Epithelial cell of esophagus (primary cell): Measurements from ENCODE around the gene SPINDOC.

Experiments used
- DNase-seq: peaks from one replicate; pipeline ENCODE4 v3.0.0; 2010; ENCODE audit warnings: low read depth
- H3K4me3 ChIP-seq: 2 replicates; pipeline ENCODE4 v1.5.1; 2011; ENCODE audit warnings: mild to moderate bottlenecking, low read length, control low read depth
- CTCF ChIP-seq: IDR thresholded peaks from 2 replicates; pipeline ENCODE4 v1.5.1; 2011; ENCODE audit warnings: low read depth, mild to moderate bottlenecking, low read length, control low read depth, inconsistent platforms; ENCODE audit not compliant: insufficient read depth; ENCODE audit errors: missing control alignments

SPINDOC gene

GRCh38 chr11:63868399-63869064, 55.3 kb downstream of the SPINDOC start:
- no peak for TF ChIP-seq CTCF
- no peak for DNase-seq
- H3K4me3 ChIP-seq: no peak overlapping the region

GRCh38 chr11:63869171-63869591, 55.9 kb downstream of the SPINDOC start:
- DNase-seq: peak; percentile 87
- no peak overlapping the region for H3K4me3 ChIP-seq
- TF ChIP-seq CTCF: peak; percentile 11

- no peak overlapping the region for H3K4me3 ChIP-seq
- no peak for TF ChIP-seq CTCF
- no peak for DNase-seq
Observed at GRCh38 chr11:63869683-63870082, 56.4 kb downstream of the SPINDOC start.

GRCh38 chr11:63870351-63871140, 57.3 kb downstream of the SPINDOC start:
- TF ChIP-seq CTCF: no peak
- DNase-seq: no peak
- H3K4me3 ChIP-seq: no peak overlapping the region

GRCh38 chr11:63871962-63872799, 58.9 kb downstream of the SPINDOC start:
- no peak overlapping the region for H3K4me3 ChIP-seq
- peak; percentile 89 for DNase-seq
- peak; percentile 47 for TF ChIP-seq CTCF

- no peak for TF ChIP-seq CTCF
- H3K4me3 ChIP-seq: no peak overlapping the region
- DNase-seq: no peak
Observed at GRCh38 chr11:63872800-63873197, 59.5 kb downstream of the SPINDOC start.
